ENCODE measurements around the gene TOE1.

DNA sequence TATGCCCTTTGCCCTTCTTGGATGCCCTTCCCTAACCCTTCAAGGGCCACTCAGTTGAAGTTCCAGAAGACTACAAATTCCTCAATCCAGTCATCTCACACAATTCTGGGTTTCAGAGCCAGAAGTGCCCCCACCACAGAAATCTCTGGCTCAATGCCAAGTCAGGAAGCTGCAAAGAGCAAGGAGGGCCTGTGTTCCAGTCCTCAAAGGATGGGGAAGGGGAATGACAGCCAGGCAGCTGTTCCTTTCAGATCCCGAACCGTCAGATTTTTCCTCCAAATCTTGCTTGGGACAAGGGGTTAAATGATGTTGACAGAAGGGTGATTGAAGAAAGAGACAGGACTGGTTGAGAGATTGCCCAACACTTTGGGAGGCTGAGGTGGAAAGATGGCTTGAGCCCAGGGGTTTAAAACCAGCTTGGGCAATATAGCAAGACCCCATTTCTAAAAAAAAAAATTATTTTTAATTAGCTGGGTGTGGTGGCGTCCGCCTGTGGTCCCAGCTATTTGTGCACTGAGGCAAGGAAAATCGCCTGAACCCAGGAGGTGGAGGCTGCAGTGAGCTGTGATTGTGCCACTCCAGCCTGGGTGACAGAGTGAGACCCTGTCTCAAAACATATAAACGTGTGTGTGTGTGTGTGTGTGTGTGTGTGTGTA lies 14.0 kb upstream of the TOE1 start:
- no peak for TF ChIP-seq CTCF (IDR thresholded peaks at IDR 0.05; ENCODE audit: low read length)
- no peak for TF ChIP-seq EZH2 (IDR thresholded peaks at IDR 0.05; ENCODE audit: borderline replicate concordance, low read length)

Data from OCI-LY1 (cell line).